Anterior cingulate cortex (tissue), 58 donors: ENCODE data around the gene CPO.

ENCODE experiments used
- DNase-seq, 58 donors: peaks; one replicate each; lab custom pipeline; 2025; lab: John Stamatoyannopoulos, UW

The CPO gene

DNA sequence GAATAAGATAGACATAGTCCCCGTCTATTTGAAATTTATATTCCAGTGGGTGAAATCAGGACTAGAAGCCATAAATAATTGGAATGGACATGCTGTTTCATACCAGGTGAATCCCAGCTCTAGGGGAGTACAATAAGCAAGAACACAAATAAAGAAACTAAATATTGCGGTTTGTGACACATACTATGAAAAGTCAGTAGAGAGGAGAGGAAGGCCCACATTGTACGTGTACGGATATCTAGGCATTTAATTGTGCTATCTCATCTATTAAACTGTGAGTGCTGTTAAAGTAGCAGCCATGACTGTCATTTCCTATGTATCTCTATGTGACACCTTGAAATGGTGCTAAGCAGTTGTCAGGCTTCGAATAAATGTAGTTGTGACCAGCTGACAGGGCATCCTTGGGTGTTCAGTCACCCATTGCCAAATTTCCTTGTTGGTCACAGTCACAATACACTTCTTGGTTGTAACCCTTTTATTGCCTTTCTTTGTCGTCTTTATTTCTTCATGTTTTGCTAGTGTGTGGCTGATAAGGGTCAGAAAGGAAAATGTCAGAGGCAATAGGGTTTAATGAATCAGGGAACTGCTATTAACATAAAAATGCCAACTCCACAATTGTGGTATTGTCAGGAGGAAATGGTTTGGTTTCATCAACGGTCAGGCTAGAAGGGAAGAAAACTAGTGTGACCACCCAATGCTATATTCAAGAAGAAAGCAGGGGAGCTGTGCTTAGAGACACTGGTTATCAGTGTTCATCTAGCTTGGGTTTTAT lies 31.5 kb downstream of the CPO start:
- DNase-seq = no peak

DNA sequence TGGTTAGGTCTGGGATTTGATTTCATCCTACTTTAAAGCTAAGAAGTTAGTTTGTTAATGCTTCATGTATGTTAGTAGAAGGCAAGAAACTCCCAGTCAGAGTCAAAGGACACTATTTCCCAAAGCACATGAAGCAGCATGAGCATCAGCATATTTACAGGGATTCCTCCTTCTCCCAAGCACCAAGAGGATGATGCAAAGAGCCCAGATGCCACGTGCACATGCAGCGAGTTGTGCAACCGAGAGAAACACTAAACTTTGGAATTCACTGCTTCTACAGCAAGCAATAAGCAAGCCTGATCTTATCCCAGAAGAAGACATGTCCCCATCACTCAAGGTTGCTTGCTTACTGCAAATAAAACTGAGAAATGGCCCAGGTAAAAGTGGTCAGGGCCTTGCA lies 32.5 kb downstream of the CPO start:
- no peak for DNase-seq

DNA sequence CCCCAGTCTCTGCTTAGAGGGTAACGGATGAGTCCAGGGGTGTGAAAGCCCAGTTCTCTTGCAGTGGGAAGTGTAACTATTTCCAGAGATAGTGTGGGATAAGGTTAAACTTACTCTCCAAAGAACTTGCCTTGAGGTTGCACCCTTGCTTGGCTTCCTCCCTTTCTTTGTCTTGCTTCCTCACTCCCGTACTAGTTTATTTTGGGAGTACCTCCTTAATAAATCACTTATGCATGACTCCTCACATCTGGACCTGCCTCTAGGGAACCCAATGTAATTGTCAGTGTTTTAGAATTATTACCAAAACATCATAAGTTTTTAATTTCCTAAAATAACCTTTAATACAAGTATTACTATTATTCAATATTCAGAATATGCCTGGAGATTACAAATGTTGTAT lies 35.2 kb downstream of the CPO start:
- DNase-seq = no peak

DNA sequence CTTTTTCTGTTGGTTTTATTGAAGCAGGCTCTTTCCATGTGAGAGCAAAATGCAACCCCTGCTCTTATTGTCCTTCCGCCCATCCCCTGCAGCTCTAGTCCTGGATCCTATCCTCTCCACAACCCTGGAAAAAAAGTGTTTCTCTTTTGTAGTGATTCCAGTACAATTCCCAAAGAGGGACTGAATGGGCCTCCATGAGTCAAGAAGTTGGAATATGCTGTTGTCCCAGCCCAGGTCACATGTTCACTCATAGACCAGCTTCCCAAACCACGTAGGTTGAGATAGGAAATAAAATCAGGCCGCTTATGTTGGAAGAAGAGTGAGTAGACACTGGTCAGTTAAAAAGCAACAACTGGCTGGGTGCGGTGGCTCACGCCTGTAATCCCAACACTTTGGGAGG lies 39.4 kb downstream of the CPO start:
- no peak for DNase-seq

DNA sequence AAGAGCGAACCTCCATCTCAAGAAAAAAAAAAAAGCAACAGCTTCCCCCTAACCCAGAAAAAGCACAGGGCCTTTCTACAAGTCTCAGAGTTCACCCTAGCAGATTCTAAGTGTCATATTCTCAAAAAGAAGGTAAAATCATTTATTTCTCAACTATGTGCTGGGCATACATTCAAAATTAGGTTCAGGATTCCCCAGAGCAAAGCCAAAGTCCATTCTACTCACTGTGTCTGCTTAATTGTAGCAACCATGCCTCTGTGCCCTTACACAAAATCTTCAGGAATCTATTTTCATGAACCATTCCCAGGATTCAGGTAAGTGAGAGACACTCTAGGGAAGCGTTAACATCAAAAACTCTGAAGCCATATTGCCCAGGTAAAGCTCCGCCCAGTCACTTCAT lies 40.0 kb downstream of the CPO start:
- no peak for DNase-seq

DNA sequence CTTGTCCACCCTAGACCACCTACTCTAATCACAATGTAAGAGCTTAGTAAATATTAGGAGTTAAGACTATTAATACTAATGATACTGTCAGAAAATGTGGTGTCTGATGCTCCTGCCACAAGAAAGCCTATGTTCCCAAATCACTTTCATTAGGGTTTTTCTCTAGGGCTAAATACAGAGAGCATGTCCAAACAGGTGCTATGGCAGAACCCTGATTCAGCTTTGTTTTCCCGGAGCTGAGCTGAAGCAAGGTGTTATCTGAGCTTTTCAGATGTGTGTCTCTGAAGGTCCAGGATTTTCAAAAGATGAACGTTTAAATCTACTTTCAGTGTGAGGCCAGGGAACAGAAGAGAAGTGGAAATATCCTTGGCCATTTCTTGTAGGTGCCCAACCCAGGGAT lies 40.6 kb downstream of the CPO start:
- DNase-seq = no peak

DNA sequence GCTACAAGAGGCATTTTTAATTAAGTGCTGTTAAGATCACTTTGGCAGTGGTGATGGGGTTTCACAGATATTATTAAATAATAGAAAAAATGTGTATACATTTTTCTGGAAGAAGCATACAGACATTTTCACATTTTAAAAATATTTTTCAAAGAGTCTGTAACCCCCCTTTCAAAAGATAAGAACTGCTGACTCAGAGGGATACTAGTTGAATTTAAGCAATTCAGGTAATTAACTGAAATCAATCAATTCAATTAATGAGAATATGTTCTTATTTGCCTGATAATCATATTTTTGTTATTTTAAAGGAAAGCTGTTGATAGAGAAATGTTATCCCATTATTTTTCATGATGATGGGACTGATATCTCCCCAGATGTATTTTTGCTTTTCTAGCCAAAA lies 41.1 kb downstream of the CPO start:
- DNase-seq = no peak

DNA sequence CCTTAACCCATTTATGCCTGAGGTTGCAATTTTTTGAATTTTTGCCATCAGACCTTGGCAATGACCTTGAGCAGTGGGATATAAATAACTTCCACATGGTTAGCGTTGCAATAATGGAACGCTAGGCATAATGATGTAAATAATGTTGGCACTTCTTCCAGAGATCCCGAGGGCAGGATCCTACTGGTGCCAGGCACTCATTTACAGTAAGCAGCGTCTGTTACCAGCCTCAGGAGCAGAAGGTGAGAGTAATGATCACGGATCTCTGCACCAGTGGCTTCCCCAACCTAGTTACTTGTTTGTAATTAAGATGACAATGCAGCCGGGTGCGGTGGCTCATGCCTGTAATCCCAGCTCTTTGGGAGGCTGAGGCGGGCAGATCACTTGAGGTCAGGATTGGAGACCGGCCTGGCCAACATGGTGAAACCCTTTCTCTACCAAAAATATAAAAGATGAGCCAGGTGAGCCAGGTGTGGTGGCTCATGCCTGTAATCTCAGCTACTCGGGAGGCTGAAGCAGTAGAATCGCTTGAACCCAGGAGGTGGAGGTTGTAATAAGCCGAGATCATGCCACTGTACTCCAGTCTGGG lies 41.9 kb downstream of the CPO start:
- DNase-seq = no peak

DNA sequence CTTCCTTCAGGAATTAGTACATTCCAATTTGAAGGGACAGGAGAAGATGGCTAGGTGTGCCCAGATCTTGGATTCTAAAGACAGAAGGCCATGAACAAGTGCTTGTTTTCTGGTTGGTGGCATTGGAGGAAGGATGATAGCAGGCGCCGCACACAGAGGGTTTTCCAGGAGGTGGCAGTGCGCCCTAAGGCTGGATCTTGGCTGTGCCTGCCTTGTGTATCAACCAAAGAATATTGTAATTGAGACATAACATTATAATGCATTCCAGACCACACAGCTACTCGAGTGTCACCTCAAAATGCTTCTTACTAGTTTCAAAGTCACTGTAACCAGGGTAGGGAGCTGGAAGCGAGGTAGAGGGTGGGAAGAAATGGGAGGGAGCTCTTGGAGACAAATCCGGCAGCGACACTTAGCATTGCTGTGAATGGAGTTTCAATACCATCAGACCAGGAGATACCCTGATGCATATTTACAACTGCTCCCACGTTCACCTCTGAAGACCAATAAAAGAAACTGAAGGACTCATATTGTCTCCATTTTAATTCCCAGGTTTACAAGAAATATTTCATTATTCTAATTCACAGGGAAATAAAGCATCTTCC lies 42.5 kb downstream of the CPO start:
- DNase-seq = peak in 57 of 58 donors; percentile 22 to 88 (median 75)

DNA sequence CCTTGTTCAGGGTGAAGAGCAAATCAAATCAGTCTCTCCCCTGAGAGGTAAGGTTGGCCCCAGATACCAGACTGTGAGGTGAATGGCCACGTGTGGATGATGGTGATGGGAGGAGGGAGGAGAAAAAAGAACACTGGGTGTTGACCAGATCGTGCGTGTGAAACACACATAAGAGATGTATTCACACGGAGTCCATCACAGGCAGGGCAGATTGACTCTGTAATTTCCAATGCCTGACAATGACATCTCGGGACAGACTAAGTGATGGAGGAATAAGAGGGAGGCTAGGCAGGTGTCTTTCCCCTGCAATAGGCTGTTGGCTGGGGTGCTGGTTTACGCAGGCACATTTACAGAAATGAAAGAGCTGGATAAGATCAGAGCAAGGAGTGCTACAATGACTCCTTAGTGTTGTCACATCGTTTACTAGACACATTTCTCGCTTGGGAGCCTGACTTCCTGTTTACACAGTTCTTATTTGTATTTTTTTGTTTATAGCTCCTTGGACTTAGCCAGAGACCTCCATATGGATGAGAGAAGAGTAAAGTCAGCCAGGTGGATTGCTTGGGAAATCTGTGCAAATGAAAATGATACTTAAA lies 43.1 kb downstream of the CPO start:
- DNase-seq = peak in 13 of 58 donors; percentile 6 to 44 (median 17)

DNA sequence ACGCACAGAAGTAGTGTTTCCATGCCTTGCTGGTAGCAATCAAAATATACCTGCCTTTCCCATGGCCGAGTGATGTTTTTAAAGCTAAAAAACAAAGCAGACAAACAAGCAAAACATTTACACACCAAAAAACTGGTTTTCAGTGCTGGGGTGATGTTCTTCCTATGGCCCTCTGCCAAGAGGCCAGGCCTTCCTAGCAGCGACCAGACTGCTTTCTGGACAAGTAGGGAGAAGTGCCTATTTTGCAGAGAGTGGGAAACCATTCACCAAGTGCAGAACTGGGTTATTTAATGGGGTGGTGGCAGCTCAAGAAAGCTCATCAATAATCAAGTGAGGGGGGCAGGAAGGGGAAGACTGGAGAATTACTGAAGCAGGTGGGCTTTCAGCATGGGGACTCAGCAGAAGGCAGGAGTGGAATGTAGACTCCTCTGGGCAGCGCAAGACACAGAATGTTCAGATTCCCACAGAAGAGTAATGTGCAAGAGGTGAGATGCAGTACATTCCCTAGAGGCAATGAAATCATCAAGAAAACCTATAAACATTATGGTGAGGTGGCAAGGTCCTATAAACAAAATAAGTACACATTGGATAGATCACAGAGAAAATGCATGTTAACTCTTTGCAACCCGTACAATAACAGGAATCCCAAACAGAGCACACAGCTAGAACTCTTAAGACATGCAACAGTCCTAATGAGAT lies 44.0 kb downstream of the CPO start:
- DNase-seq = peak in 8 of 58 donors; percentile 3 to 51 (median 14)

DNA sequence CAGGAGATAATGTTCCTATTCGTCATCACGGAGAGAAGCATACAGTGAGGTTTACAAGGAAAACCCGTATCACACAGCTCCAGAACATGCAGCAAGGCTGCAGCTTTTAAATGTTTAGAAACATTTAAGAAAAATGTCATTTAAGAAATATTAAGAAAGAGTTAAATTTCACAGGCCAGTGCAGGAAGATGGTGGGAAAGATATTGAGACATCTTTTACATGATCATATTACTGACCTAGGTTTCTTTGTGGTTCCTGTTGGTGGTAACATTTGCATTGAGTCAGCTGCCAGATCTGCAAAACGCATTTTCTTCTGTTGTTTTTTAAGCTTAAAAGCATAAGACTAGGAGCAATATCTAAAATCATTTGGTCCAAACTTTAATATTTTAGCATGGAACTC lies 44.9 kb downstream of the CPO start:
- no peak for DNase-seq

DNA sequence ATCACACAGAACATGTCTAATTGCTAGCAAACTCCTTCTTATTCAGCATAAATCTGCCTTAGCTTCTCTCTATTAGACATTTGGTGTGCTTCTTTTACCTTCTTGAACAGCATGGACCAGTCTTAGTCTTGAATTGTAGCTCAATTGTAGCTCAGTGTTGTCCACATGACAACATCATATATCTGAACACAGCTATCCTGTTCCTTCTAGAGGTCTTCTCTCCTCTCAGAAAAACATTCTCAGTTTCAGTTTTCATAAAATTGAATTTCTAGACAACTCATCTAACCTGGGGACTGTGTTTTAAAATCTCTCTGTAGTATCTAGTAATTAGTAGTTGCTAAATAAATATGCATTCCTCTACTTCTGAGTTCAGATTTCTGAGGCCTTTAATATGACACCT lies 47.6 kb downstream of the CPO start:
- DNase-seq = no peak

DNA sequence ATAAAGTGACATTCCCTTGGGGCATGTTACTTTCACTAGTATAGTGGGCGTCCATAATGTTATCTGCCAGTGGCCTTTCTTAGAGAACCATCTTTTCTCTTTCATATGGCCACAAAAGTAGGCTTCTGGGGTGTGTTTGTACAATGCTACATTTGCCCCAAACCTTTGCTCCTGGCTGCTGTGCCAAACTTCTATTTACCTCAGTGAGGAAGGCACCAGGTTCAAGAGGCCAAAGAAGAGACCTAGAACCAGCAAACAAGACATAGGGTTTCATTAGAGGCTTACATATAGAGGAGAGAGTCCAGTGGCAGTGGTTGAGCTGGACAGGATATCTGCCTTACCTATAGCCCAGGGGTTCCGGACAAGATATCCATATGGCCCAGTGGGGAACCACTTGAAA lies 48.5 kb downstream of the CPO start:
- DNase-seq = no peak

DNA sequence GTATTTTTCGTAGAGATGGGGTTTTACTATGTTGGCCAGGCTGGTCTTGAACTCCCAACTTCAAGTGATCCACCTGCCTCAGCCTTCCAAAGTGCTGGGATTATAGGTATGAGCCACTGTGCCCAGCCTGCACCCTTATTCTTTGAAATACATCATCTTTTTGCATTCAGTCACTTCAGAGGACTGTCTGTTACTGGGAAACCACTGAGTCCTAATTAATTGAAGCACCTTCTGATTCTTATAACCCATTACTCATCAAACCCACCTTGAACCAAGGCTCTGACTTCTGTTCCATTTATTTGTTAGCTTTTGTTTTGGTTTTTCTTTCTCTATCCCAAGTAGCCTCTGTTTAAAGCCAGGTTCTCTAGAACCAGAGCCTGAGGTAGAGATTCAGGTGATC lies 49.6 kb downstream of the CPO start:
- DNase-seq = no peak

DNA sequence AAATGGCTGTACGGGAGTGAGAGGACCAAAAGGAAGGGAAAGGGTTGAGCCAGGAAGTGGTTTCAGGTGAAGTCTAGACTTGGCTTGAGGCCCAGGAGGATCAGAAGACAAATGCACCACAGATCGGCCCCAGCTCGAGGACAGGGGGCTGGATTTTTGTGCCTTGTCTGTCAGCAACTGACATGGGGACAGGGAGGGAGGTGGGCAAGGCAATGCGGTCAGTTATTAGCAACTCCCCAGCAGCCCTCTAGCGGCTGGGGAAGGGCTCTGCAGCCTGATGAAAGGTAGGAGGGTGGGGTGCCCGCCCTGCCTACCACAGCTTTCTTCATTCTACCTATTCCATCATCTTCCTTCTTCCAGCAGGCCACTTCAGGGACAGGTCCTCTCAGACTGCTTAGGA lies 50.0 kb downstream of the CPO start:
- peak in 1 of 58 donors; percentile 4 for DNase-seq

DNA sequence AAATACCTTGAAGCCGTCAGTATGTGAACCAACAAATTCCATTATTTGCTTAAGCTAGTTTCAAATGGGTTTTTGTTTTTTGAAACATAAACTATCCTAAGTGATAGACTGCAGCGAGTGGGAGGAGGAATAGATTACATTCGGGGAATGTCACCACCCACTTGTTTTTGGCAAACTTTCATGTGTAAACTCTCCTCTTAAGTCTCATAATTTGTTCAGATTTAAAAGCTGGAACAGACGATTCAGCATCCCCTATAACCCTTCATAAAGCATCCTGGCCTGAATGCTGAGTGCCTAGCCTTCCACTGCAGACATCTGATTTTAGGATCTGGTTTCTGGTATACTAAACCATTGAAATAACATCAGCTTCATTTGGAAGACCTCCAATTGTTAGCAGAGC lies 51.0 kb downstream of the CPO start:
- peak in 1 of 58 donors; percentile 19 for DNase-seq

DNA sequence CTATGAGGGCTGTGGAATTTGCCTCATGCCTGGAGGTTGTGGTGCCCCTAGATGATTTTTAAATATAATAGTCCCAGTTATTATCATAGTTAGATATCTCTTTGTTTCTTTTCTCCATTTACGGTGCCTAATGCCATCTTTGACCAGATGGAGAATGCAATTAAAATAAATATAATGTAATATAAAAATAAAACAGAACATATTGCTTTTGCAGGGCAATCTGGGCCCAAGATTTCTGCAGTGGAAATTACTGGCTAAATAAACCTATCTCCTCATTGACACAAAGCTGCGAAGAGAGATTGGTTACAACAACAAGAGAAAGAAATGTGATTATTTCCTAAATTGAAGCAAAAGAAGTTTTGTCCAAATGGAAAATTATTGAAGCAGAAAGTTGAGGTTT lies 51.8 kb downstream of the CPO start:
- no peak for DNase-seq

DNA sequence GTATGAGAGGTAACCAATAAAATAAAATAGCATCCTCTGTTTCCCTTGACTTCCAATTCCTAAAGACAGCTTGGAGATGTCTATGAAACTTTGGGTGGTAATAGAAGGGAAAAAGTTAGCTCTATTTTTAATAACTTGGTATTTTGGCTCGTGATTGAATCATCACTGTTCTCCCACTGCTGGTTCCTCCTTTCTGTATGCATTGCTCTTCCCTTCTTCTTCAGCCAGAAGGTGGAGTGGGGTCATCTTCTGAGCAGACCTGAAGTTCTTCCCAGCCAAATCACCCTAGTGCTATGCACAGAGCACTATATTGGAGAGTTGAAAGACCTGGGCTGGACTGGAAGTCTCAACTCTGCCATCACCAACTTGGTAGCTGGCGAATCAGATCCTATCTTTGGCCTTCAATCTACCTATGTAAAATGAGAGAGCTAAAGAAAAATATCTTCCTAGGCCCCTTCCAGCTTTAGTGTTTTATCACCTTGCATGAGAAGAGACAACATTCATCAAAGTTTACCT lies 54.1 kb downstream of the CPO start:
- no peak for DNase-seq

DNA sequence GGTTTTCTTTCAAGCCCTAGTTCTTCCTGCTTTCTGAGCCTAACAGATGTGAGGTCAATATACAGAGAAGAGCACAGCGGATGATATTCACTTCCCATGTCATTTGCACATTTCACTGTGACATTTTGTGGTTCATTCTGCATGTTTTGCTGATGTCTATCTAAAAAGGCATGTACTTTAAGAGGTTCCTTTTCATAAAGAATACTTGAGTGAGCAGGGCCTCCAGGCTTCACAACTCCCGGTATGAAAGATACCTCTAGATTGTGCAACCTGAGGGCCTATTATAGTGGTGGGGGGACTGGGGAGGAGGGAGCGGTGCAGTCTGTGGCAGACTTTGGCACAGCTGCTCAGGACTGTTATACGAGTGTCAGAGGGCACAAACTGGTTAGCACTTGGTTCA lies 54.6 kb downstream of the CPO start:
- no peak for DNase-seq

DNA sequence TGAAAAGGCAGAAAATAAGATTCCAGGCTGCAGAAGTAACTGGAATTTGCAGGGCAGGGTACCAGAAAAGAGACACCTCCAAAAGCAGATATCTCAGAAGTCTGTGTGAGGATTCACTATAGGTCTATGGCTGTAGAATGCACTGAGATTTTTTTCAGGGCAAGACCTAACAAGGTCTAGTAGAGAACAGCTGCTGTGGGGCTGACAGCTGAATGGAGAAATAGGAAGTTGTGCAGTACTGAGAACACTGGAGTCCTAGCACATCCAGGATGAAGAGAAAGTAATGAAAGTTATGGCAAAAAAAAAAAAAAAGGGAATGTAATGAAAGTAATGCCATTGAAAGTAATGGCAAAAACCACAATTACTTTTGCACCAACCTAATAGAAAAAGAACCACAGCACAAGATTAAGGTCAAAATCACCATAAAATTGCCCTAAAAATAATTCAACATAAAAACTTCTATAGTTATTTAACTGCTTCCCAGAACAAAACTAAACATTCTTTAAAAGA lies 57.3 kb downstream of the CPO start:
- DNase-seq = no peak
